ENCODE results near the gene BEGAIN. TPM values are rescaled to one million over a fixed set of nuclear protein-coding genes. Genes with fewer than 3 reads are reported as not detected.

BEGAIN gene
- total and polyA plus RNA-seq, 2 donors (not counting 3 experiments of a cell fraction or from before 2014, with no cell fraction given) = 0.49 TPM; not detected in 1

GRCh38 chr14:100591453-100592371 lies 4.5 kb upstream of the BEGAIN start:
- H3K27me3 ChIP-seq (ENCODE audit: control insufficient read depth in 2 of 2, insufficient read depth in 2 of 2, low read length in 2 of 2) = peaks cover 13 to 14% of the 10 kb centered on the region in 2 experiments
- ChIA-PET POLR2A (no interaction called here), CTCF (interaction anchor here (1.2 kb wide), 1 partner anchor 54 kb away, joined by 5 read pairs; no protein-coding TSS in a partner anchor)
- H4K20me1 ChIP-seq (replicated peaks; ENCODE audit: control insufficient read depth, extremely low read depth, insufficient read depth, low read length) = no peaks in the 10 kb centered on the region
- no peak overlapping the region for H3K9ac ChIP-seq (replicated peaks; ENCODE audit: extremely low read depth, insufficient read depth, low read length)
- intact Hi-C loops (cut with micrococcal nuclease) (no loop called here), dilution Hi-C loops (cut with MboI; ENCODE audit: extremely low pct_ligation_motif_present, low sequenced_read_pairs) (no loop called here)
- H3K36me3 ChIP-seq (ENCODE audit: control insufficient read depth in 2 of 2, extremely low read depth in 1 of 2, insufficient read depth in 2 of 2, low read length in 2 of 2) = no peaks in the 10 kb centered on the region
- no peak overlapping the region for H3K4me3 ChIP-seq (replicated peaks in 1 of 3; ENCODE audit: insufficient read depth in 1 of 3, low read depth in 1 of 3, low read length in 3 of 3)
- no TSS peak for BruUV-seq (replicated peaks)
- H3K9me3 ChIP-seq (replicated peaks; ENCODE audit: control insufficient read depth, insufficient read depth, low read length) = no peaks in the 10 kb centered on the region
- H3K27ac ChIP-seq (ENCODE audit: insufficient read depth, low read depth, low read length) = no peak overlapping the region
- DNase-seq (ENCODE audit: low read depth, low spot score) (no peak), FAIRE-seq (no peak)
- H3K4me1 ChIP-seq (ENCODE audit: control insufficient read depth, extremely low read depth, insufficient read depth, low read length) = peaks cover under 1% of the 10 kb centered on the region
- no peak overlapping the region for H3K4me2 ChIP-seq (ENCODE audit: insufficient read depth, low read length)
- H3K79me2 ChIP-seq (ENCODE audit: control insufficient read depth, insufficient read depth, low read length) = no peaks in the 10 kb centered on the region
- TF ChIP-seq POLR2AphosphoS5 (IDR thresholded peaks at IDR 0.05; ENCODE audit: insufficient read depth, low read depth, low read length) (no peak), FOS (IDR thresholded peaks at IDR 0.05; ENCODE audit: borderline replicate concordance, insufficient read depth, low read length) (no peak), GATA2 (IDR thresholded peaks at IDR 0.05; ENCODE audit: insufficient read depth, insufficient read length, low read depth, low read length) (no peak), MYC (IDR thresholded peaks at IDR 0.05; ENCODE audit: low read depth, low read length) (no peak), JUN (IDR thresholded peaks at IDR 0.05; ENCODE audit: borderline replicate concordance, insufficient read depth, insufficient read length, low read depth) (no peak), EZH2 (IDR thresholded peaks at IDR 0.05; ENCODE audit: borderline replicate concordance, low read depth, low read length, severe bottlenecking) (no peak), CTCF (IDR thresholded peaks at IDR 0.05; ENCODE audit: extremely low read depth in 1 of 2, insufficient read depth in 1 of 2, low read depth in 1 of 2, low read length in 2 of 2) (no peak), POLR2A (IDR thresholded peaks at IDR 0.05; ENCODE audit: low read depth, low read length) (no peak)
- TF ChIP-seq, protein P1, sequence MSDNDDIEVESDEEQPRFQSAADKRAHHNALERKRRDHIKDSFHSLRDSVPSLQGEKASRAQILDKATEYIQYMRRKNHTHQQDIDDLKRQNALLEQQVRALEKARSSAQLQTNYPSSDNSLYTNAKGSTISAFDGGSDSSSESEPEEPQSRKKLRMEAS (IDR thresholded peaks at IDR 0.05; ENCODE audit: insufficient read depth, insufficient read length) = no peak
- no peak overlapping the region for H2AFZ ChIP-seq (ENCODE audit: low read depth, low read length)
- no peaks in the 10 kb centered on the region for H3K9me1 ChIP-seq (replicated peaks; ENCODE audit: control insufficient read depth, extremely low read depth, insufficient read depth, low read length)
